HG02678 (cell line): ENCODE data around the gene MCTP2.
A peak's percentile ranks its signal among the peaks of the same experiment; 100 is the strongest.

Experiments
- ATAC-seq: cut with Tn5 transposase; IDR thresholded peaks from one replicate; pipeline ENCODE4 v1.9.1; 2021; ENCODE audit warnings: mild to moderate bottlenecking, moderate library complexity; ENCODE audit not compliant: unreplicated experiment

The MCTP2 gene

GRCh38 chr15:94259863-94260262, 28.5 kb downstream of the MCTP2 start:
- ATAC-seq: no peak

- no peak for ATAC-seq
Observed at GRCh38 chr15:94262201-94262600, 30.8 kb downstream of the MCTP2 start.

GRCh38 chr15:94263341-94264273, 32.2 kb downstream of the MCTP2 start:
- ATAC-seq: peak; percentile 65

- no peak for ATAC-seq
Observed at GRCh38 chr15:94265009-94265408, 33.6 kb downstream of the MCTP2 start.

- no peak for ATAC-seq
Observed at GRCh38 chr15:94265982-94266381, 34.6 kb downstream of the MCTP2 start.

- no peak for ATAC-seq
Observed at GRCh38 chr15:94266789-94267188, 35.4 kb downstream of the MCTP2 start.

- no peak for ATAC-seq
Observed at GRCh38 chr15:94269954-94270353, 38.6 kb downstream of the MCTP2 start.

- no peak for ATAC-seq
Observed at GRCh38 chr15:94270570-94270969, 39.2 kb downstream of the MCTP2 start.

GRCh38 chr15:94272251-94272898, 41.0 kb downstream of the MCTP2 start:
- ATAC-seq: peak; percentile 80

GRCh38 chr15:94273826-94274225, 42.5 kb downstream of the MCTP2 start:
- ATAC-seq: no peak

GRCh38 chr15:94274745-94275144, 43.4 kb downstream of the MCTP2 start:
- ATAC-seq: no peak

- peak; percentile 40 for ATAC-seq
Observed at GRCh38 chr15:94277485-94277884, 46.1 kb downstream of the MCTP2 start.

- no peak for ATAC-seq
Observed at GRCh38 chr15:94279736-94280135, 48.4 kb downstream of the MCTP2 start.

GRCh38 chr15:94280301-94280700, 48.9 kb downstream of the MCTP2 start:
- no peak for ATAC-seq

GRCh38 chr15:94282269-94283250, 51.2 kb downstream of the MCTP2 start:
- ATAC-seq: no peak

- ATAC-seq: no peak
Observed at GRCh38 chr15:94286583-94286982, 55.2 kb downstream of the MCTP2 start.

GRCh38 chr15:94287794-94288246, 56.5 kb downstream of the MCTP2 start:
- ATAC-seq: peak; percentile 98

GRCh38 chr15:94290730-94291129, 59.4 kb downstream of the MCTP2 start:
- ATAC-seq: no peak

- ATAC-seq: no peak
Observed at GRCh38 chr15:94293411-94294402, 62.3 kb downstream of the MCTP2 start.

GRCh38 chr15:94294556-94294955, 63.2 kb downstream of the MCTP2 start:
- no peak for ATAC-seq
